Liver (tissue), 9 donors: ENCODE measurements around the gene ZC3HAV1L. TPM values are rescaled to one million over a fixed set of nuclear protein-coding genes. Genes with fewer than 3 reads are reported as not detected.
A peak's percentile ranks its signal among the peaks of the same experiment; 100 is the strongest.

Experiments used
- DNase-seq: peaks from one replicate; pipeline ENCODE4 v3.0.0-alpha.2; 2017; ENCODE audit warnings: low spot score
- H3K27ac ChIP-seq, 2 donors: one replicate each; pipeline ENCODE4 v1.7.0; 2013; ENCODE audit warnings: inconsistent platforms in 2 of 2, low read length in 2 of 2, control low read depth in 1 of 2, low read depth in 1 of 2, mild to moderate bottlenecking in 1 of 2
- H3K27me3 ChIP-seq, 4 donors: one replicate each; pipeline versions ENCODE4 v1.6.1 to v1.7.0; 2013; ENCODE audit warnings: low read length in 3 of 4, inconsistent platforms in 1 of 4, mild to moderate bottlenecking in 1 of 4, moderate library complexity in 1 of 4; ENCODE audit not compliant: control insufficient read depth in 4 of 4, insufficient read depth in 4 of 4
- H3K36me3 ChIP-seq, 4 donors: one replicate each; pipeline versions ENCODE4 v1.6.1 to v1.7.0; 2013; ENCODE audit warnings: low read length in 3 of 4, mild to moderate bottlenecking in 3 of 4, low read depth in 1 of 4, moderate library complexity in 1 of 4; ENCODE audit not compliant: control insufficient read depth in 4 of 4, insufficient read depth in 3 of 4
- H3K4me1 ChIP-seq, 4 donors: one replicate each; pipeline versions ENCODE4 v1.6.1 to v1.7.0; 2013; ENCODE audit warnings: low read length in 3 of 4, mild to moderate bottlenecking in 3 of 4, moderate library complexity in 1 of 4; ENCODE audit not compliant: control insufficient read depth in 4 of 4, insufficient read depth in 4 of 4
- H3K4me3 ChIP-seq, 3 donors: one replicate each; pipeline versions ENCODE4 v1.6.1 to v1.7.0; 2013; ENCODE audit warnings: low read length in 3 of 3, control low read depth in 1 of 3, low read depth in 1 of 3, mild to moderate bottlenecking in 1 of 3
- H3K9ac ChIP-seq, 2 donors: one replicate each; pipeline ENCODE4 v1.7.0; 2013; ENCODE audit warnings: low read length in 2 of 2, mild to moderate bottlenecking in 2 of 2, moderate library complexity in 2 of 2, control low read depth in 1 of 2, low read depth in 1 of 2
- H3K9me3 ChIP-seq, 4 donors: one replicate each; pipeline versions ENCODE4 v1.6.1 to v1.7.0; 2013; ENCODE audit warnings: low read length in 3 of 4; ENCODE audit not compliant: control insufficient read depth in 4 of 4
- EGR1 ChIP-seq, 2 donors: IDR thresholded peaks; 2 replicates each; pipeline ENCODE4 v1.6.1; 2016 to 2018; ENCODE audit warnings: antibody characterized with exemption in 2 of 2, low read depth in 2 of 2
- FOXA1 ChIP-seq: IDR thresholded peaks from 2 replicates; pipeline ENCODE4 v1.6.1; 2016; ENCODE audit warnings: antibody characterized with exemption
- FOXA2 ChIP-seq: IDR thresholded peaks from 2 replicates; pipeline ENCODE4 v1.6.1; 2016; ENCODE audit warnings: antibody characterized with exemption
- GABPA ChIP-seq, 2 donors: IDR thresholded peaks in 1 of 2; conservative IDR thresholded peaks in 1 of 2; 2 replicates each; pipeline ENCODE4 v1.6.1; 2016; ENCODE audit warnings: antibody characterized with exemption in 2 of 2, mild to moderate bottlenecking in 1 of 2, moderate library complexity in 1 of 2
- HNF4A ChIP-seq, 2 donors: conservative IDR thresholded peaks; 2 replicates each; pipeline ENCODE4 v1.6.1; 2016; ENCODE audit warnings: antibody characterized with exemption in 2 of 2, mild to moderate bottlenecking in 2 of 2
- HNF4G ChIP-seq: IDR thresholded peaks from 2 replicates; pipeline ENCODE4 v1.6.1; 2016; ENCODE audit warnings: antibody characterized with exemption
- JUND ChIP-seq, 2 donors: IDR thresholded peaks; 2 replicates each; pipeline ENCODE4 v1.6.1; 2016; ENCODE audit warnings: antibody characterized with exemption in 2 of 2
- NR2F2 ChIP-seq: IDR thresholded peaks from 2 replicates; pipeline ENCODE4 v1.6.1; 2016; ENCODE audit warnings: antibody characterized with exemption
- RAD21 ChIP-seq, 2 donors: IDR thresholded peaks; 2 replicates each; pipeline ENCODE4 v1.6.1; 2016; ENCODE audit warnings: antibody characterized with exemption in 2 of 2, mild to moderate bottlenecking in 2 of 2
- RXRA ChIP-seq, 2 donors: IDR thresholded peaks; 2 replicates each; pipeline ENCODE4 v1.6.1; 2017 to 2018; ENCODE audit warnings: antibody characterized with exemption in 2 of 2, mild to moderate bottlenecking in 1 of 2
- SP1 ChIP-seq: IDR thresholded peaks from 2 replicates; pipeline ENCODE4 v1.6.1; 2018; ENCODE audit warnings: antibody characterized with exemption, mild to moderate bottlenecking
- YY1 ChIP-seq: IDR thresholded peaks from 2 replicates; pipeline ENCODE4 v1.6.1; 2016; ENCODE audit warnings: antibody characterized with exemption, mild to moderate bottlenecking
- ZBTB33 ChIP-seq: IDR thresholded peaks from 2 replicates; pipeline ENCODE4 v1.6.1; 2016; ENCODE audit warnings: antibody characterized with exemption
- WGBS: extraction: QIAGEN DNeasy Blood & Tissue Kit; methylation state at CpG from one replicate; pipeline ENCODE4 v1.1.7; 2013; 5-methylcytosine and 5-hydroxymethylcytosine counted together
- polyA plus RNA-seq, 2 donors: library from polyadenylated mRNA; stranded (reverse) in 1 of 2; unstranded in 1 of 2; fragments of 200-250 nt in 1 of 2; fragments of >200 nt in 1 of 2; fragmentation: Nextera tagmentation in 1 of 2; extraction: Ambion mirVana in 1 of 2; gene quantifications; one replicate each; pipeline versions ENCODE4 v1.2.1 to v1.2.3, GENCODE V29; 2013 to 2015
- total RNA-seq, 2 donors: library from RNA; depleted of rRNA; stranded (reverse); fragments of >200 nt; gene quantifications; one replicate each; pipeline ENCODE4 v1.2.3, GENCODE V29; 2014
- TF ChIP-seq, protein P1 (sequence below): fragments of 150-350 bp; IDR thresholded peaks from 2 replicates; pipeline ENCODE4 v1.5.1; 2017; ENCODE audit warnings: improper control_type of control experiment, low read depth, low read length; ENCODE audit not compliant: missing input control
- TF ChIP-seq, protein P2 (sequence below): IDR thresholded peaks from 2 replicates; pipeline ENCODE4 v1.6.1; 2016; ENCODE audit warnings: antibody characterized with exemption
- TF ChIP-seq, protein P3 (sequence below): IDR thresholded peaks from 2 replicates; pipeline ENCODE4 v1.6.1; 2016; ENCODE audit warnings: antibody characterized with exemption
- TF ChIP-seq, protein P4 (sequence below): IDR thresholded peaks from 2 replicates; pipeline ENCODE4 v1.6.1; 2016; ENCODE audit warnings: antibody characterized with exemption, mild to moderate bottlenecking
- donor health status: healthy.
- donor health status: healthy.
- donor health status: healthy.
- donor health status: healthy.
- donor health status: healthy.

ZC3HAV1L gene
- total and polyA plus RNA-seq, 4 donors, result 0.19 to 16.2 (median 1.9) TPM

- Histone ChIP-seq H3K36me3 (peaks cover 0 to under 1% (median 0%) of the 10 kb centered on the region in 4 donors), H3K9me3 (no peaks in the 10 kb centered on the region), H3K27me3 (no peaks in the 10 kb centered on the region), H3K27ac (no peak overlapping the region), H3K9ac (no peak overlapping the region), H3K4me1 (peaks cover 0 to 9% (median 6%) of the 10 kb centered on the region in 4 donors), H3K4me3 (no peak overlapping the region)
- DNase-seq, result no peak
- no peak for TF ChIP-seq GABPA (IDR thresholded peaks at IDR 0.05 in 1 of 2, conservative IDR thresholded peaks at IDR 0.05 in 1 of 2)
- TF ChIP-seq SP1, result no peak
- no peak for TF ChIP-seq HNF4G
- 93% methylated on average over 2 of the region's 2 CpGs for WGBS
Measured at GRCh38 chr7:139038691-139039090, 2.8 kb upstream of the ZC3HAV1L start.

DNA sequence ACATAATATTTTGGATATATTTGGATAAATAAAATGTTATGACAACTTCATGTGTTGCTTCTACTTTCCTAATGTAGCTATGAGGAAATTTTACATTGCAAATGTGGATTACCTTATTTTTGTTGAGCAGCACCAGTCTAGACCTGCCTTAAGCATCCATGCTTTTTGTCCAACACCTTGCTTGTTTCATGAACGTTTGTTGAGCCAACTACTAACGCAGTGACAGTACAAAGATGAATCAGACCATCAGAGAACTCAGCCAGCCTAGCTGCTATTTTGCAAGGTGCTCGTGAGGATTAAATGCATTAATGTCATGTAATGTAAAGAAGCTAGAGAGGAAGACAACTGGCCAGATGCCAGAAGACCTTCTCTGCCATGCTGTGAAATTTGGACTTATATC is 1.1 kb upstream of the ZC3HAV1L start:
- Histone ChIP-seq H3K27ac (no peak overlapping the region), H3K36me3 (no peaks in the 10 kb centered on the region), H3K9ac (no peak overlapping the region), H3K9me3 (no peaks in the 10 kb centered on the region), H3K27me3 (no peaks in the 10 kb centered on the region), H3K4me1 (peaks cover 0 to 9% (median 6%) of the 10 kb centered on the region in 4 donors), H3K4me3 (no peak overlapping the region)
- 79% methylated on average over 3 of the region's 3 CpGs for WGBS
- TF ChIP-seq SP1, result no peak
- TF ChIP-seq, protein P1, sequence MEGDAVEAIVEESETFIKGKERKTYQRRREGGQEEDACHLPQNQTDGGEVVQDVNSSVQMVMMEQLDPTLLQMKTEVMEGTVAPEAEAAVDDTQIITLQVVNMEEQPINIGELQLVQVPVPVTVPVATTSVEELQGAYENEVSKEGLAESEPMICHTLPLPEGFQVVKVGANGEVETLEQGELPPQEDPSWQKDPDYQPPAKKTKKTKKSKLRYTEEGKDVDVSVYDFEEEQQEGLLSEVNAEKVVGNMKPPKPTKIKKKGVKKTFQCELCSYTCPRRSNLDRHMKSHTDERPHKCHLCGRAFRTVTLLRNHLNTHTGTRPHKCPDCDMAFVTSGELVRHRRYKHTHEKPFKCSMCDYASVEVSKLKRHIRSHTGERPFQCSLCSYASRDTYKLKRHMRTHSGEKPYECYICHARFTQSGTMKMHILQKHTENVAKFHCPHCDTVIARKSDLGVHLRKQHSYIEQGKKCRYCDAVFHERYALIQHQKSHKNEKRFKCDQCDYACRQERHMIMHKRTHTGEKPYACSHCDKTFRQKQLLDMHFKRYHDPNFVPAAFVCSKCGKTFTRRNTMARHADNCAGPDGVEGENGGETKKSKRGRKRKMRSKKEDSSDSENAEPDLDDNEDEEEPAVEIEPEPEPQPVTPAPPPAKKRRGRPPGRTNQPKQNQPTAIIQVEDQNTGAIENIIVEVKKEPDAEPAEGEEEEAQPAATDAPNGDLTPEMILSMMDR, result no peak
- TF ChIP-seq FOXA1, result no peak
- TF ChIP-seq, protein P2, sequence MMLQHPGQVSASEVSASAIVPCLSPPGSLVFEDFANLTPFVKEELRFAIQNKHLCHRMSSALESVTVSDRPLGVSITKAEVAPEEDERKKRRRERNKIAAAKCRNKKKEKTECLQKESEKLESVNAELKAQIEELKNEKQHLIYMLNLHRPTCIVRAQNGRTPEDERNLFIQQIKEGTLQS, result no peak
- no peak for TF ChIP-seq FOXA2
- no peak for TF ChIP-seq EGR1 (IDR thresholded peaks at IDR 0.05; ENCODE audit: low read depth in 2 of 2)
- no peak for TF ChIP-seq YY1
- no peak for TF ChIP-seq RXRA (IDR thresholded peaks at IDR 0.05)
- TF ChIP-seq ZBTB33, result no peak
- TF ChIP-seq NR2F2, result no peak
- TF ChIP-seq, protein P3, sequence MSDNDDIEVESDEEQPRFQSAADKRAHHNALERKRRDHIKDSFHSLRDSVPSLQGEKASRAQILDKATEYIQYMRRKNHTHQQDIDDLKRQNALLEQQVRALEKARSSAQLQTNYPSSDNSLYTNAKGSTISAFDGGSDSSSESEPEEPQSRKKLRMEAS, result no peak
- TF ChIP-seq JUND (IDR thresholded peaks at IDR 0.05), result no peak
- TF ChIP-seq GABPA (IDR thresholded peaks at IDR 0.05 in 1 of 2, conservative IDR thresholded peaks at IDR 0.05 in 1 of 2), result no peak
- DNase-seq, result no peak

GRCh38 chr7:139034855-139035585 is 822 bp downstream of the ZC3HAV1L start:
- H3K27ac ChIP-seq, result peak overlapping the region; percentile 54 to 70
- H3K4me3 ChIP-seq, result peak overlapping the region; percentile 47 to 70 (median 63)
- no peaks in the 10 kb centered on the region for H3K9me3 ChIP-seq
- H3K27me3 ChIP-seq, result no peaks in the 10 kb centered on the region
- WGBS, result 23% methylated on average over 47 of the region's 47 CpGs
- no peak overlapping the region for H3K9ac ChIP-seq
- H3K4me1 ChIP-seq, result peaks cover 0 to 9% (median 6%) of the 10 kb centered on the region in 4 donors
- no peaks in the 10 kb centered on the region for H3K36me3 ChIP-seq
- DNase-seq, result peak; percentile 43
- no peak for TF ChIP-seq ZBTB33
- no peak for TF ChIP-seq YY1
- TF ChIP-seq EGR1 (IDR thresholded peaks at IDR 0.05; ENCODE audit: low read depth in 2 of 2), result no peak
- no peak for TF ChIP-seq NR2F2
- TF ChIP-seq FOXA1, result no peak
- no peak for TF ChIP-seq RXRA (IDR thresholded peaks at IDR 0.05)
- no peak for TF ChIP-seq HNF4A (conservative IDR thresholded peaks at IDR 0.05)
- TF ChIP-seq SP1, result no peak
- TF ChIP-seq FOXA2, result no peak
- no peak for TF ChIP-seq RAD21 (IDR thresholded peaks at IDR 0.05)
- TF ChIP-seq, protein P4, sequence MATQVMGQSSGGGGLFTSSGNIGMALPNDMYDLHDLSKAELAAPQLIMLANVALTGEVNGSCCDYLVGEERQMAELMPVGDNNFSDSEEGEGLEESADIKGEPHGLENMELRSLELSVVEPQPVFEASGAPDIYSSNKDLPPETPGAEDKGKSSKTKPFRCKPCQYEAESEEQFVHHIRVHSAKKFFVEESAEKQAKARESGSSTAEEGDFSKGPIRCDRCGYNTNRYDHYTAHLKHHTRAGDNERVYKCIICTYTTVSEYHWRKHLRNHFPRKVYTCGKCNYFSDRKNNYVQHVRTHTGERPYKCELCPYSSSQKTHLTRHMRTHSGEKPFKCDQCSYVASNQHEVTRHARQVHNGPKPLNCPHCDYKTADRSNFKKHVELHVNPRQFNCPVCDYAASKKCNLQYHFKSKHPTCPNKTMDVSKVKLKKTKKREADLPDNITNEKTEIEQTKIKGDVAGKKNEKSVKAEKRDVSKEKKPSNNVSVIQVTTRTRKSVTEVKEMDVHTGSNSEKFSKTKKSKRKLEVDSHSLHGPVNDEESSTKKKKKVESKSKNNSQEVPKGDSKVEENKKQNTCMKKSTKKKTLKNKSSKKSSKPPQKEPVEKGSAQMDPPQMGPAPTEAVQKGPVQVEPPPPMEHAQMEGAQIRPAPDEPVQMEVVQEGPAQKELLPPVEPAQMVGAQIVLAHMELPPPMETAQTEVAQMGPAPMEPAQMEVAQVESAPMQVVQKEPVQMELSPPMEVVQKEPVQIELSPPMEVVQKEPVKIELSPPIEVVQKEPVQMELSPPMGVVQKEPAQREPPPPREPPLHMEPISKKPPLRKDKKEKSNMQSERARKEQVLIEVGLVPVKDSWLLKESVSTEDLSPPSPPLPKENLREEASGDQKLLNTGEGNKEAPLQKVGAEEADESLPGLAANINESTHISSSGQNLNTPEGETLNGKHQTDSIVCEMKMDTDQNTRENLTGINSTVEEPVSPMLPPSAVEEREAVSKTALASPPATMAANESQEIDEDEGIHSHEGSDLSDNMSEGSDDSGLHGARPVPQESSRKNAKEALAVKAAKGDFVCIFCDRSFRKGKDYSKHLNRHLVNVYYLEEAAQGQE, result no peak
